Heart left ventricle (tissue), 16 donors: Measurements from ENCODE around the gene CCDC61. TPM values are rescaled to one million over a fixed set of nuclear protein-coding genes. Genes with fewer than 3 reads are reported as not detected.

Source experiments
- ATAC-seq, 4 donors: fragments of 200-7000 bp; cut with Tn5 transposase; one replicate each; pipeline ENCODE4 v1.9.1; 2020 to 2022; ENCODE audit warnings: moderate library complexity in 4 of 4, mild to moderate bottlenecking in 3 of 4, moderate number of reproducible peaks in 1 of 4
- DNase-seq, 5 donors: peaks; one replicate each; pipeline ENCODE4 v3.0.0-alpha.2; 2020
- H3K27ac ChIP-seq, 12 donors: fragments of 200-600 bp; sonication (generic) in 4 of 12; one replicate each; pipeline versions ENCODE4 v1.5.0 to v1.8.0; 2016 to 2022; ENCODE audit warnings: mild to moderate bottlenecking in 2 of 12
- H3K27me3 ChIP-seq, 9 donors: fragments of 200-600 bp; sonication (generic) in 2 of 9; one replicate each; pipeline versions ENCODE4 v1.5.1 to v1.8.0; 2016 to 2022; ENCODE audit warnings: mild to moderate bottlenecking in 3 of 9
- H3K36me3 ChIP-seq, 9 donors: fragments of 200-600 bp; sonication (generic) in 2 of 9; one replicate each; pipeline versions ENCODE4 v1.5.0 to v1.8.0; 2018 to 2022; ENCODE audit warnings: mild to moderate bottlenecking in 2 of 9
- H3K4me1 ChIP-seq, 12 donors: fragments of 200-600 bp; sonication (generic) in 4 of 12; one replicate each; pipeline versions ENCODE4 v1.5.0 to v1.8.0; 2016 to 2022; ENCODE audit warnings: mild to moderate bottlenecking in 3 of 12
- H3K4me3 ChIP-seq, 12 donors: fragments of 200-600 bp; sonication (generic) in 4 of 12; one replicate each; pipeline versions ENCODE4 v1.5.0 to v1.8.0; 2017 to 2022; ENCODE audit warnings: mild to moderate bottlenecking in 9 of 12, moderate library complexity in 4 of 12
- H3K9me3 ChIP-seq, 12 donors: fragments of 200-600 bp; sonication (generic) in 4 of 12; one replicate each; pipeline versions ENCODE4 v1.5.0 to v1.8.0; 2016 to 2022; ENCODE audit warnings: mild to moderate bottlenecking in 1 of 12
- POLR2A ChIP-seq, 2 donors: fragments of 450-650 bp; IDR thresholded peaks; one replicate each; pipeline ENCODE4 v1.6.1; 2017; ENCODE audit warnings: antibody characterized with exemption in 2 of 2, mild to moderate bottlenecking in 2 of 2, moderate library complexity in 2 of 2
- WGBS, 4 donors: extraction: QIAGEN DNeasy Blood & Tissue Kit in 2 of 4; methylation state at CpG; one replicate each; pipeline versions ENCODE4 v1.1.5 to v1.1.7; 2013 to 2018; 5-methylcytosine and 5-hydroxymethylcytosine counted together
- intact Hi-C, 10 donors: fragments of 100-400 bp; cut with DNase I; formaldehyde crosslinking; loops; one replicate each; pipeline versions ENCODE4 v1.11.1 to v1.14.2; 2022
- long read RNA-seq, 3 donors: library from polyadenylated mRNA; unstranded; transcript quantifications; one replicate each; pipeline ENCODE4 v2.0.0, GENCODE V29; 2020 to 2021
- polyA plus RNA-seq, 2 donors: library from polyadenylated mRNA; stranded (reverse); fragments of 200-250 nt; gene quantifications; one replicate each; pipeline ENCODE4 v1.2.3, GENCODE V29; 2013
- total RNA-seq, 9 donors: library from RNA; depleted of rRNA in 2 of 9; stranded (reverse); fragments of >200 nt in 2 of 9; fragmentation: NEBNext Ultra II Directional in 3 of 9; extraction: Animal tissue kit (Norgen Biotek cat#: 25700) in 3 of 9; gene quantifications; one replicate each; pipeline versions ENCODE4 v1.1.0 to v1.2.4, GENCODE V29; 2016 to 2023
- TF ChIP-seq, protein P1 (sequence below), 12 donors: fragments of 200-600 bp; sonication (generic) in 4 of 12; IDR thresholded peaks; one replicate each; pipeline versions ENCODE4 v1.5.0 to v1.8.0; 2018 to 2022; ENCODE audit warnings: antibody characterized with exemption in 12 of 12, mild to moderate bottlenecking in 5 of 12
- donor health status: ischemic (EF 13 %, LVEDD 7.1; RV severe dilation, severe dysfunction).
- donor health status: healthy with polysubstance abuse.
- donor health status: DM: no; HTN: yes; CAD: no.
- donor health status: DM: no; HTN: no; CAD: no.
- donor health status: ischemic (EF 25% LVEDD 6.9; RV normal size, moderate dysfunction).
- donor health status: ischemic (EF 25% LVEDD 5.7; RV mildly dilated, moderate dysfunction).
- donor health status: healthy.
- donor health status: DM: yes; HTN: yes; CAD: no.
- donor health status: ischemic (EF 35%, LVEDD 5.7; RV mildly dilated, moderate dysfunction).
- donor health status: nonischemic (EF 11% LVEDD 7.7; RV severe dilation, severe dysfunction).
- donor health status: DM: yes; HTN: yes; CAD: no.
- donor health status: PGD.
- donor health status: ischemic (EF 29% LVEDD 5.4; RV normal size, mild dysfunction).
- donor health status: nonischemic (EF 23%, LVEDD 6.1; RV moderate dilation, normal function).

Gene CCDC61, protein sequence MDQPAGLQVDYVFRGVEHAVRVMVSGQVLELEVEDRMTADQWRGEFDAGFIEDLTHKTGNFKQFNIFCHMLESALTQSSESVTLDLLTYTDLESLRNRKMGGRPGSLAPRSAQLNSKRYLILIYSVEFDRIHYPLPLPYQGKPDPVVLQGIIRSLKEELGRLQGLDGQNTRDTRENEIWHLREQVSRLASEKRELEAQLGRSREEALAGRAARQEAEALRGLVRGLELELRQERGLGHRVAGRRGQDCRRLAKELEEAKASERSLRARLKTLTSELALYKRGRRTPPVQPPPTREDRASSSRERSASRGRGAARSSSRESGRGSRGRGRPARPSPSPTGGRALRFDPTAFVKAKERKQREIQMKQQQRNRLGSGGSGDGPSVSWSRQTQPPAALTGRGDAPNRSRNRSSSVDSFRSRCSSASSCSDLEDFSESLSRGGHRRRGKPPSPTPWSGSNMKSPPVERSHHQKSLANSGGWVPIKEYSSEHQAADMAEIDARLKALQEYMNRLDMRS
- total RNA-seq (10 to 100 TPM in 2 of 9 donors, 1 to 10 TPM in 7; 4.1 to 13.7 (median 7.1) TPM), polyA plus RNA-seq (1 to 10 TPM; 6.4 to 6.8 TPM)
- long read RNA-seq, donor 1, partial matches to known transcripts: 2 of 11 reads
- long read RNA-seq, donor 1, other reads (novel, unspliced or antisense): 6 of 11 reads
- long read RNA-seq, donor 2: 0 reads
- long read RNA-seq, donor 3, transcript CCDC61-204 (14 exons, 1,817 nt): major isoform, 5 of 11 reads
- long read RNA-seq, donor 3, partial matches to known transcripts: 5 of 11 reads
- long read RNA-seq, donor 3, other reads (novel, unspliced or antisense): 1 of 11 reads

GRCh38 chr19:45994998-45995714 lies at the start of gene CCDC61:
Gene CCDC61 (plus strand): TSS chr19:45995467. CDS start chr19:46003019, 7,552 bp downstream.
- Histone ChIP-seq H3K4me1 (peaks cover 3 to 20% (median 13%) of the 10 kb centered on the region in 12 donors), H3K27ac (peak within 1 kb of the TSS in 11 of 12 donors; percentile 64 to 89 (median 76)), H3K9me3 (no peaks in the 10 kb centered on the region), H3K27me3 (peaks cover 0 to 12% (median 0%) of the 10 kb centered on the region in 9 donors), H3K36me3 (peaks cover 0 to 5% (median 0%) of the 10 kb centered on the region in 9 donors), H3K4me3 (peak within 1 kb of the TSS; percentile 61 to 91 (median 76))
- ATAC-seq (peak; percentile 99), DNase-seq (peak; percentile 94 to 96 (median 95))
- TF ChIP-seq POLR2A (IDR thresholded peaks at IDR 0.05): peak in 1 of 2 donors; percentile 94
- TF ChIP-seq, protein P1, sequence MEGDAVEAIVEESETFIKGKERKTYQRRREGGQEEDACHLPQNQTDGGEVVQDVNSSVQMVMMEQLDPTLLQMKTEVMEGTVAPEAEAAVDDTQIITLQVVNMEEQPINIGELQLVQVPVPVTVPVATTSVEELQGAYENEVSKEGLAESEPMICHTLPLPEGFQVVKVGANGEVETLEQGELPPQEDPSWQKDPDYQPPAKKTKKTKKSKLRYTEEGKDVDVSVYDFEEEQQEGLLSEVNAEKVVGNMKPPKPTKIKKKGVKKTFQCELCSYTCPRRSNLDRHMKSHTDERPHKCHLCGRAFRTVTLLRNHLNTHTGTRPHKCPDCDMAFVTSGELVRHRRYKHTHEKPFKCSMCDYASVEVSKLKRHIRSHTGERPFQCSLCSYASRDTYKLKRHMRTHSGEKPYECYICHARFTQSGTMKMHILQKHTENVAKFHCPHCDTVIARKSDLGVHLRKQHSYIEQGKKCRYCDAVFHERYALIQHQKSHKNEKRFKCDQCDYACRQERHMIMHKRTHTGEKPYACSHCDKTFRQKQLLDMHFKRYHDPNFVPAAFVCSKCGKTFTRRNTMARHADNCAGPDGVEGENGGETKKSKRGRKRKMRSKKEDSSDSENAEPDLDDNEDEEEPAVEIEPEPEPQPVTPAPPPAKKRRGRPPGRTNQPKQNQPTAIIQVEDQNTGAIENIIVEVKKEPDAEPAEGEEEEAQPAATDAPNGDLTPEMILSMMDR (IDR thresholded peaks at IDR 0.05): no peak
- intact Hi-C loops: loop anchor here in 2 of 10 donors (2.0 to 5.0 kb wide), 2 partner anchors 68 to 92 kb away; partner anchors contain the start of gene MYPOP (in 1 of the 2)
- WGBS, 4 donors: 0% methylated on average over 32 to 34 of the region's 34 CpGs

DNA sequence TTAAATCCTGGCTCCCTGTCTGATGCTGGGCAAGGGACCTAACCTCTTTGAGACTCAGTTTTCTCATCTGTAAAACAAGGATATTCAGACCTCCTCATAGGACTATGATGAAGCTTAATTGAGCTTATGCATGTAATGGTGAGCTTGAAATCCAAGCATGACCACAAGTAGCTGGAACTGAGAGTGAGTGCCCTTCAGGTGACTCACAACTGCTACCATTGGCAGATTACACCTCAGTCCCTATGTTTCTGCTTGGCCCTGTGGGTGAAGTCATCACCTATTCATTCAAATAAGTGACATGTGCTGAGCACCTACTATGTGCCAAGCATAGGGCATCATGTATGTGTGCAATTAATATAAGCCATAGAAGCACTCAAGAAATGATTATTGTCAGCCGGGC lies 47.3 kb upstream of the CCDC61 start:
- 87 to 94% (median 91%) methylated on average over 1 of the region's 1 CpG for WGBS, 4 donors
- no peaks in the 10 kb centered on the region for H3K9me3 ChIP-seq

DNA sequence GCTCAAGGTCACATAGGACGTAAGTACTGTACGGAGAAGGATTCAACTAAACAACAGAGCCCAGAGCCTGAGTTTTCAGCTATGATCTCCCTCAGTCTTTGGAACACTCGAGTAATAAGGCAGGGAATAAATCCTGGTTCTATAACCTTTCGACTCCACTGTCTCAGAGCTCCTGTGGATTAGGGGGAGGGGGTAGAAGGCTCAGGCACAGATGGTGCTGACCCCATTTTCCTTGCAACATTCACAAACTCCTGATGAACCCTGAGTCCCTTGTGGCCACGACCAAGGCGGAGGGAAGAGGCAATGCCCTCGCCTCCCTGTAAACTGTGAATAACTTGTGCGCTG lies 43.0 kb upstream of the CCDC61 start:
- Histone ChIP-seq H3K4me1 (peaks cover 0 to 41% (median 24%) of the 10 kb centered on the region in 12 donors), H3K4me3 (no peak overlapping the region), H3K27ac (no peak overlapping the region), H3K36me3 (peaks cover 0 to 21% (median 0%) of the 10 kb centered on the region in 9 donors), H3K27me3 (peaks cover 0 to 32% (median 4%) of the 10 kb centered on the region in 9 donors), H3K9me3 (no peaks in the 10 kb centered on the region)
- TF ChIP-seq, protein P1 (IDR thresholded peaks at IDR 0.05): no peak
- TF ChIP-seq POLR2A (IDR thresholded peaks at IDR 0.05): no peak
- intact Hi-C loops: no loop called here
- WGBS, 4 donors: 41 to 59% (median 58%) methylated on average over 8 of the region's 8 CpGs
- no peak for ATAC-seq
- no peak for DNase-seq

More for the DNA sequence above, 47.3 kb upstream of the CCDC61 start:
- Histone ChIP-seq H3K4me3 (no peak overlapping the region), H3K27ac (no peak overlapping the region), H3K36me3 (peaks cover 0 to 46% (median 3%) of the 10 kb centered on the region in 9 donors), H3K4me1 (peaks cover 0 to 7% (median 3%) of the 10 kb centered on the region in 12 donors), H3K27me3 (peaks cover 0 to 6% (median 3%) of the 10 kb centered on the region in 9 donors)
- ATAC-seq: no peak
- intact Hi-C loops: no loop called here
- TF ChIP-seq, protein P1 (IDR thresholded peaks at IDR 0.05): no peak
- no peak for TF ChIP-seq POLR2A (IDR thresholded peaks at IDR 0.05)
- no peak for DNase-seq
